ENCODE measurements around the gene SEC31A. TPM values are rescaled to one million over a fixed set of nuclear protein-coding genes. Genes with fewer than 3 reads are reported as not detected.

SEC31A gene, protein sequence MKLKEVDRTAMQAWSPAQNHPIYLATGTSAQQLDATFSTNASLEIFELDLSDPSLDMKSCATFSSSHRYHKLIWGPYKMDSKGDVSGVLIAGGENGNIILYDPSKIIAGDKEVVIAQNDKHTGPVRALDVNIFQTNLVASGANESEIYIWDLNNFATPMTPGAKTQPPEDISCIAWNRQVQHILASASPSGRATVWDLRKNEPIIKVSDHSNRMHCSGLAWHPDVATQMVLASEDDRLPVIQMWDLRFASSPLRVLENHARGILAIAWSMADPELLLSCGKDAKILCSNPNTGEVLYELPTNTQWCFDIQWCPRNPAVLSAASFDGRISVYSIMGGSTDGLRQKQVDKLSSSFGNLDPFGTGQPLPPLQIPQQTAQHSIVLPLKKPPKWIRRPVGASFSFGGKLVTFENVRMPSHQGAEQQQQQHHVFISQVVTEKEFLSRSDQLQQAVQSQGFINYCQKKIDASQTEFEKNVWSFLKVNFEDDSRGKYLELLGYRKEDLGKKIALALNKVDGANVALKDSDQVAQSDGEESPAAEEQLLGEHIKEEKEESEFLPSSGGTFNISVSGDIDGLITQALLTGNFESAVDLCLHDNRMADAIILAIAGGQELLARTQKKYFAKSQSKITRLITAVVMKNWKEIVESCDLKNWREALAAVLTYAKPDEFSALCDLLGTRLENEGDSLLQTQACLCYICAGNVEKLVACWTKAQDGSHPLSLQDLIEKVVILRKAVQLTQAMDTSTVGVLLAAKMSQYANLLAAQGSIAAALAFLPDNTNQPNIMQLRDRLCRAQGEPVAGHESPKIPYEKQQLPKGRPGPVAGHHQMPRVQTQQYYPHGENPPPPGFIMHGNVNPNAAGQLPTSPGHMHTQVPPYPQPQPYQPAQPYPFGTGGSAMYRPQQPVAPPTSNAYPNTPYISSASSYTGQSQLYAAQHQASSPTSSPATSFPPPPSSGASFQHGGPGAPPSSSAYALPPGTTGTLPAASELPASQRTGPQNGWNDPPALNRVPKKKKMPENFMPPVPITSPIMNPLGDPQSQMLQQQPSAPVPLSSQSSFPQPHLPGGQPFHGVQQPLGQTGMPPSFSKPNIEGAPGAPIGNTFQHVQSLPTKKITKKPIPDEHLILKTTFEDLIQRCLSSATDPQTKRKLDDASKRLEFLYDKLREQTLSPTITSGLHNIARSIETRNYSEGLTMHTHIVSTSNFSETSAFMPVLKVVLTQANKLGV
- total RNA-seq = 268 TPM

DNA sequence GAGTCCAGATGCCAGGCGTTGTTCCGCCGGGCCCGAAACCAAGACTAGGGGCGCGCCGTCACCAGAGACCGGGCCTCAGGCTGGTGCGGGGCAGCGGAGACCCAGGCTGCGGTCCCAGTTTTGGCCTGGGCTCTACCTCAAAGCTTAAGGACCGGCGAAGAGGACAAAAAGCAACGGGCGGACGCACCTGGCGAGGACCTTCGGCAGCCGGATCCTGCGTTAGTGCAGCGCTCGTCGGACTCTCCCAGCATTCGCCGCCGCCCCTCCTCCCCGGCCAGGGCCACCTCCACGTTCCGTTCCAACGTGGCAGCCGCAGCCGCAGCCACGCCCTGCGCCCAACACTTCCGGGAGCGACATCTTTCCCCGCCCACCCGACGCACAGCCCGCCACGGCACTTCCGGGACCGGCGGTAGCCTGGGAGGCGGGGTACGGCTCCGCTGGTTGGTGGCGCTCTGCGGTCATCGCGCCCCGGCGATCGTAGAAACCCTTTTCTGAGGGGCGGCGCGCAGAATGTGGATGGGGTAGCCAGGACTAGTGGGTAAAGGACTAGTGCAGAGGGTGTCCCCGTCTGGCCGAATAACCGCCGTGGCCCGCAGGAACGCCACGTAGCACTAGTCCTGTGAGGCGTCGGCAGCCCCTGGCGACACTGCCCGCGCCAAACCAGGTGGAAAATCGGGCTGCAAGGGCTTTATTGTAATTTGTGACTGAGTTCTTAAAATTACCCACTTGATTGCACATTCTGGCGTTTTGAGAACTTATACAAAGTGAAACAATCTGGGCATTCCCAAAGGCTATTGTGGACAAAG, at the start of gene SEC31A:
SEC31A (minus strand) TSS at position 253 of the 806 bp plus-strand sequence. CDS start 9,217 bp downstream, outside the sequence.

DNA sequence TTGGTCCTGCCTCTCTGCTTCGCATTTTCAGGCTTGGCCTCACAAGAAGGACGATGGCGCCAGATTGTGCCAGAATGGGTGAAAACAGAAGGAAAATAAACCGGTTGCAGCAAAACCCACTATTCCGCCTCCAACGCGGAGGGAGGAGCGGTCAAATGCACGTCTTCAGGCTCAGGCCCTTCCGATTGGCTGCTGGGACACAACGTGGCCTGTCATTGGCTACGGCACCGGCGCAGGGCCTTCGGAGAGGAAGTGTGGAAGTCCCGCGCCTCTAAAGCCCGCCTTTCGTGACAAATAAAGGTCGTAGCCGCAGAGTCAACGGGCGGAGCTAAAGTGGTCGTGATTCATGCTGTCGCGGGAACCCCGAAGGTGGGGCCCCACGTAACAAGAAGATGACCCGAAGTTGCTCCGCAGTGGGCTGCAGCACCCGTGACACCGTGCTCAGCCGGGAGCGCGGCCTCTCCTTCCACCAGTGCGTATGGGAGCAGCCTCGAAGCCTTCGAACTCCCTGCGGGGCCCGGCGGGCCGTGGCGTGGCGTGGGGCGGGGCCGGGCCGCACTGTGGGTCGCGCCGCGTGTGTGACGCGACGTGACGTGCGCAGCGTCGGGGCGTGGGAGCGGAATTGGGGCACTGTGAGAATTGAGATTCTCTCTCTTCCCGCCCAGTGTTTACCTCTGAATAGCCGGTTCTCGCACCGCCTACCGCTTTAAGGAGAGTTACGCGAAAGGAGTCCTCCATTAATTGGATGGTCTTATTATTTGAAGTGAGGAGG, 9.6 kb upstream of the SEC31A start, which contains the start of gene THAP9:
THAP9 (plus strand) TSS at position 325 of the 772 bp plus-strand sequence; CDS start at position 393, 68 bp downstream.

DNA sequence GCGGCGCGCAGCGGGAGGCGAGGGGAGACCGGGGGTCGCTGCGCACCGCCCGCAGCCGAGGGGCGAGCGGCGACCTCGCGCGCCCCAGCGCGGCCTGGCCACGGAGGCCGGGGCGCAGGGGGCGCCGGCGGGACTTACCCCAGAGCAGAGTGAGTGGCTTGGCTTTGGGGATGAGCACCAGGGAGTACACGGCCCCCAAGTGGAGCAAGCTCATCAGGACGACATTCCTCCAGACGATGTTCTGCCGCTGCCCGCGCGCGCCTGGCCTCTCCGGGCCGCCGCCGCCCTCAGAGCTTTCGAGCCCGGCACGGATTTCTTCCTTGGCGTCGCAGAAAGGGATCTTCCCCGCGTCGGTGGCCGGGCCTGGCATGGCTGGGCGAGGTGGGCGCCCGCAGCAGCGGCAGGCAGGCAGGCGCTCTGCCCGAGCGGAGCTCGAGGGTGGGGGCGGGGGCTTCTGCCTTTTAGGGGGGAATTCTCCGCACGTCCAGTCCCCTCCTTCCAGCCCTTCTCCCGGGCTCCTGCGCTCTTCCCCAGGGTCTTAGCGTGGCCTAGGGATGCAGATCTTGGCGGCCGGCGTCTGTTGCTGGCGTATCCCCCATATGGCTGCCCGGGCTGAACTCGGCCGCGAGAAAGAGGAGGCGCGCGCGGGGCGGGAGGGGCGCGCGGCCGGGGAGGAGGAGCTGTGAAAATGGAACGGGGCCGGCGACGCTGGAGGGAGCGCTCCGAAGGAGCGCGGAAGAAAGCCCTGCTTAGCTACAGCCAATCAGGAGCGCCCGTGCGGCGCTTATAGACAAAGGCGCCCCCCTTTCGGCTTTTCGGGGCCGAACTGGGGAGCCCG, 92.6 kb downstream of the SEC31A start, which contains the start of gene SCD5:
SCD5 (minus strand) TSS at position 629 of the 838 bp plus-strand sequence; CDS start at position 370, 259 bp downstream.

Other genes starting within 250 kb of the SEC31A start
- 124 TPM for gene SCD5, start 92.4 kb downstream of the SEC31A start, total RNA-seq
- 31.2 TPM for gene THAP9, start 9.6 kb upstream of the SEC31A start, total RNA-seq
- 30.0 TPM for gene LIN54, start 119.7 kb upstream of the SEC31A start, total RNA-seq
- 88.5 TPM for gene COPS4, start 144.0 kb upstream of the SEC31A start, total RNA-seq
- gene PLAC8, start 223.6 kb upstream of the SEC31A start, total RNA-seq = 3.0 TPM